Hair follicular keratinocyte (primary cell): ENCODE data around the gene OR51L1. TPM values are rescaled to one million over a fixed set of nuclear protein-coding genes. Genes with fewer than 3 reads are reported as not detected.

Source experiments
- total RNA-seq: library from RNA; depleted of rRNA; stranded (reverse); fragments of >200 nt; gene quantifications from 2 replicates; pipeline ENCODE4 v1.2.3, GENCODE V29; 2015

Gene OR51L1, protein sequence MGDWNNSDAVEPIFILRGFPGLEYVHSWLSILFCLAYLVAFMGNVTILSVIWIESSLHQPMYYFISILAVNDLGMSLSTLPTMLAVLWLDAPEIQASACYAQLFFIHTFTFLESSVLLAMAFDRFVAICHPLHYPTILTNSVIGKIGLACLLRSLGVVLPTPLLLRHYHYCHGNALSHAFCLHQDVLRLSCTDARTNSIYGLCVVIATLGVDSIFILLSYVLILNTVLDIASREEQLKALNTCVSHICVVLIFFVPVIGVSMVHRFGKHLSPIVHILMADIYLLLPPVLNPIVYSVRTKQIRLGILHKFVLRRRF
- total RNA-seq = not detected in 2 replicates

DNA sequence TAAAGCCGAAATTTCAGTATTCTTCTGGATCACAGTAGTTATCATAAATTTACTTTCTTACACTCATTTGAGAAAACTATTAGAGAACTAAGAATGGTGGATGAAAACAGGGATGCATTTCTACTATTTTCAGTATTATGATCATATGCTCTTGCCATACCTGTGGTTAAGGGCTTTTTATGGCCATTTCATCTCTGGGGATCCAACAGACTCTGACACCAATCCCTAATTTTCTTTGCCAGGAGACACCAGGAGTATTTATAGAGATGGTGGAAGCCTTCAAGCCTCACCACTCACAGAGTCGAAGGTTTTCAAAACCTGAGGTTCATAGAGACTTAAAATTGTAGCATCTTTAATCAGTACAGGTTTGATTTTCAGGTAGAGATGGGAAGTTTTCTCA lies at the start of gene OR51L1:
TSS of gene OR51L1 (plus strand) at position 301 of the 400 bp plus-strand sequence. CDS start 4,132 bp downstream, outside the sequence.

DNA sequence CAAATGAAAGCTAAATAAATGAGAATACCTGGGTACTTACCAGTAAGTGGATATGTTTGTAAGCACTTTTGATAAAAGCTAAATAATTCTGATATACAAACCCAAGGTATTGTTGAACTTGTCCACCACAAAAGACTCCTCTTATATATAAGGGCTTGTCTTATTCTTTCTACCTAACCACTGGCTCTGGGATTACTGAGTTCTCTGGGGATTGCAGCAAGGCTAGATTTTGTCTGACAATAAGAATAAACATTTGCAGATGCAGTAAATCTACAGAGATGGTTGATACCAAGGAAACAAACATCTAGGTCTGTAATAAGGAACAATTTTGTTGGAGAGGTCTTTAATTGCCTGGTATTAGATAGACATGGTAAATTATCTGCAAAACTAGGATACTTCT lies 47.1 kb upstream of the OR51L1 start, which contains the start of gene OR51A4:
TSS of gene OR51A4 (minus strand) at position 101 of the 400 bp plus-strand sequence. CDS start 505 bp downstream, outside the sequence.

DNA sequence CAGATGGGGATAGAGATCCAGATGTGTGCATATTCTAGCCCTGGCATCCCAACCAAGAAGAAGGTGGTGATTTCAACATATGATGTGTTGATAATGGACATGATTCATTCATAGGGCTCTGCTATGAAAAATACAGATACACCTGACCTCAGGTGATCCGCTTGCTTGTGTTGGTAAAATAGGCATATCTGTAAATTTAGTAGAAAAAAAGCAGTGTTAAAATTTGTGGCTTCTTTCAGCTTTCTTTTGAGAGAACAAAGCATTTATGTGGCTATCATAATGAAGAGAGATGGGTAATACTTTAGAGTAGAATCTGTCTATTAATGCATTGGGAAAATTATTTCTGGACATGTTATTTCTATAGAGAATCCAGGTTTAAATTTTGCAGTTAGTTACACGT lies 39.0 kb upstream of the OR51L1 start, which contains the start of gene OR51A2:
TSS of gene OR51A2 (minus strand) at position 101 of the 400 bp plus-strand sequence. CDS start at position 101, 0 bp downstream.

DNA sequence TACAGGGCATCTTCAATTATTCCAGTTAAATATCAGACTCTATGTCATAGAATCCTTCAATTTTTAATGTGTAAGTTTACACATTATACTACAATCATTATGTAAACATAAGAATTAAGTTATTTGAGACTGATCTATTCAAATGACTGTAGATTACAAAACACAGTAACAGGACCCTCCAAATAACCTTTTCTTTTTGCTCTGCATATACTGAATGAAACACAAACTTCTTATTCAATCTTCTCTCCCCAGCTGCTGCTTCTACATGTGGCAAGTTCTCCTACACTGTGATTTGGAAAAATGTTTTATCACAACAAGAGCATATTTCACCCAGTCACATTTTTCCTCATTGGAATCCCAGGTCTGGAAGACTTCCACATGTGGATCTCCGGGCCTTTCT lies 51.6 kb downstream of the OR51L1 start, which contains the start of gene OR52J3:
TSS of gene OR52J3 (plus strand) at position 301 of the 400 bp plus-strand sequence. CDS start at position 301, 0 bp downstream.

Other genes with a start within 250 kb of the OR51L1 start
- not detected in 2 replicates for gene OR51F1, start 224.9 kb upstream of the OR51L1 start, total RNA-seq
- not detected in 2 replicates for gene OR52R1, start 190.5 kb upstream of the OR51L1 start, total RNA-seq
- gene OR51F2, start 173.5 kb upstream of the OR51L1 start, total RNA-seq = not detected in 2 replicates
- not detected in 2 replicates for gene OR51S1, start 145.6 kb upstream of the OR51L1 start, total RNA-seq
- gene OR51T1, start 113.0 kb upstream of the OR51L1 start, total RNA-seq = not detected in 2 replicates
- not detected in 2 replicates for gene OR51A7, start 91.1 kb upstream of the OR51L1 start, total RNA-seq
- not detected in 2 replicates for gene OR51G2, start 75.5 kb upstream of the OR51L1 start, total RNA-seq
- not detected in 2 replicates for gene OR51G1, start 70.5 kb upstream of the OR51L1 start, total RNA-seq
- gene OR51A4, start 47.2 kb upstream of the OR51L1 start, total RNA-seq = not detected in 2 replicates
- not detected in 2 replicates for gene OR51A2, start 39.1 kb upstream of the OR51L1 start, total RNA-seq
- not detected in 2 replicates for gene OR52J3, start 51.7 kb downstream of the OR51L1 start, total RNA-seq
- not detected in 2 replicates for gene OR52E2, start 64.8 kb downstream of the OR51L1 start, total RNA-seq
- not detected in 2 replicates for gene OR52E1, start 74.7 kb downstream of the OR51L1 start, total RNA-seq
- gene OR52A5, start 143.5 kb downstream of the OR51L1 start, total RNA-seq = not detected in 2 replicates
- gene OR52A1, start 159.9 kb downstream of the OR51L1 start, total RNA-seq = not detected in 2 replicates
- gene OR51V1, start 205.8 kb downstream of the OR51L1 start, total RNA-seq = not detected in 2 replicates
- gene HBB, start 232.2 kb downstream of the OR51L1 start, total RNA-seq = not detected in 2 replicates
- not detected in 2 replicates for gene HBD, start 239.6 kb downstream of the OR51L1 start, total RNA-seq